PC-9 (cell line): ENCODE measurements around the gene CFAP70. TPM values are rescaled to one million over a fixed set of nuclear protein-coding genes. Genes with fewer than 3 reads are reported as not detected.

ENCODE experiments used
- Bru-seq: library from RNA; stranded (reverse); fragments of 400-500 nt; gene quantifications from one replicate; lab custom pipeline; 2021; lab: Mats Ljungman, UMichigan
- BruChase-seq, 2 experiments: library from RNA; stranded (reverse); fragments of 400-500 nt; gene quantifications; one replicate each; lab custom pipeline; 2021; lab: Mats Ljungman, UMichigan
- BruUV-seq: library from RNA; stranded (reverse); fragments of 400-500 nt; replicated peaks from 2 replicates; lab custom pipeline; 2021; lab: Mats Ljungman, UMichigan
- CTCF ChIA-PET: fragments of 300-600 bp; sonication (Branson Sonifier 250); formaldehyde crosslinking; loops from one replicate; lab custom pipeline; 2022; ENCODE audit warnings: antibody characterized with exemption; lab: Charles Lee
- POLR2A ChIA-PET: fragments of 300-600 bp; sonication (Branson Sonifier 250); formaldehyde crosslinking; loops from one replicate; lab custom pipeline; 2022; ENCODE audit warnings: antibody characterized with exemption; ENCODE audit not compliant: unreplicated experiment; lab: Charles Lee
- DNase-seq, 2 experiments: peaks; one replicate each; pipeline versions ENCODE4 v3.0.0 to v3.0.0-alpha.2; 2015 to 2022; ENCODE audit warnings: mixed read lengths in 1 of 2
- H2AFZ ChIP-seq: fragments of 200-600 bp; sonication (generic); 2 replicates; pipeline ENCODE4 v1.8.1; 2017; ENCODE audit warnings: antibody characterized with exemption
- H3F3A ChIP-seq: fragments of 200-600 bp; sonication (generic); 2 replicates; pipeline ENCODE4 v1.8.1; 2017; ENCODE audit warnings: antibody characterized with exemption, mild to moderate bottlenecking, low read depth; ENCODE audit not compliant: insufficient read depth
- H3K27ac ChIP-seq: fragments of 200-600 bp; sonication (generic); 2 replicates; pipeline ENCODE4 v1.6.1; 2016; ENCODE audit warnings: mixed run types
- H3K27me3 ChIP-seq: fragments of 200-600 bp; sonication (generic); 2 replicates; pipeline ENCODE4 v1.6.1; 2016; ENCODE audit warnings: low read depth, mixed run types; ENCODE audit not compliant: insufficient read depth
- H3K36me3 ChIP-seq: fragments of 200-600 bp; sonication (generic); 2 replicates; pipeline ENCODE4 v1.6.1; 2016; ENCODE audit warnings: low read depth, mixed run types
- H3K4me1 ChIP-seq: fragments of 200-600 bp; sonication (generic); replicated peaks from 2 replicates; pipeline ENCODE4 v1.6.1; 2016; ENCODE audit warnings: mixed run types; ENCODE audit not compliant: insufficient read depth
- H3K4me2 ChIP-seq: fragments of 200-600 bp; sonication (generic); 2 replicates; pipeline ENCODE4 v1.6.1; 2017; ENCODE audit warnings: mixed run types
- H3K4me3 ChIP-seq: fragments of 200-600 bp; sonication (generic); 2 replicates; pipeline ENCODE4 v1.6.1; 2016; ENCODE audit warnings: mixed run types
- H3K79me2 ChIP-seq: fragments of 200-600 bp; sonication (generic); 2 replicates; pipeline ENCODE4 v1.6.1; 2017; ENCODE audit warnings: low read depth, mixed run types
- H3K9me2 ChIP-seq: fragments of 200-600 bp; sonication (generic); 2 replicates; pipeline ENCODE4 v1.8.1; 2017; ENCODE audit warnings: mild to moderate bottlenecking; ENCODE audit not compliant: insufficient read depth
- H3K9me3 ChIP-seq: fragments of 200-600 bp; sonication (generic); 2 replicates; pipeline ENCODE4 v1.8.1; 2016; ENCODE audit warnings: low read depth; ENCODE audit not compliant: insufficient read depth
- H4K20me1 ChIP-seq: fragments of 200-600 bp; sonication (generic); 2 replicates; pipeline ENCODE4 v1.8.1; 2017; ENCODE audit not compliant: insufficient read depth
- EZH2 ChIP-seq: fragments of 200-600 bp; sonication (generic); IDR thresholded peaks from 2 replicates; pipeline ENCODE4 v1.8.0; 2017; ENCODE audit warnings: antibody characterized with exemption, low read depth
- intact Hi-C: fragments of 100-400 bp; cut with micrococcal nuclease; formaldehyde crosslinking; loops from one replicate; pipeline ENCODE4 v1.10.0; 2022; ENCODE audit not compliant: unreplicated experiment
- long read RNA-seq: library from polyadenylated mRNA; stranded (forward); transcript quantifications from one replicate; pipeline ENCODE4 v2.0.0, GENCODE V29; 2022
- total RNA-seq: library from RNA; stranded (reverse); gene quantifications from 2 replicates; pipeline ENCODE4 v1.2.3, GENCODE V29; 2021
- TF ChIP-seq, protein P1 (sequence below): fragments of 200-600 bp; sonication (generic); conservative IDR thresholded peaks from 2 replicates; pipeline ENCODE4 v1.6.1; 2017; ENCODE audit warnings: mixed run types, antibody characterized with exemption, mild to moderate bottlenecking, moderate library complexity

CFAP70 gene
- total RNA-seq (3.1 and 4.1 TPM in 2 replicates), Bru-seq, nascent RNA (percentile 41 among the genes with signal in this experiment), BruChase-seq, experiment 1, labeled RNA remaining after a 2-hour chase (percentile 45 among the genes with signal in this experiment), BruChase-seq, experiment 2, labeled RNA remaining after a 6-hour chase (percentile 44 among the genes with signal in this experiment)
- long read RNA-seq, partial matches to known transcripts = 1 of 5 reads
- long read RNA-seq, other reads (novel, unspliced or antisense) = 4 of 5 reads

DNA sequence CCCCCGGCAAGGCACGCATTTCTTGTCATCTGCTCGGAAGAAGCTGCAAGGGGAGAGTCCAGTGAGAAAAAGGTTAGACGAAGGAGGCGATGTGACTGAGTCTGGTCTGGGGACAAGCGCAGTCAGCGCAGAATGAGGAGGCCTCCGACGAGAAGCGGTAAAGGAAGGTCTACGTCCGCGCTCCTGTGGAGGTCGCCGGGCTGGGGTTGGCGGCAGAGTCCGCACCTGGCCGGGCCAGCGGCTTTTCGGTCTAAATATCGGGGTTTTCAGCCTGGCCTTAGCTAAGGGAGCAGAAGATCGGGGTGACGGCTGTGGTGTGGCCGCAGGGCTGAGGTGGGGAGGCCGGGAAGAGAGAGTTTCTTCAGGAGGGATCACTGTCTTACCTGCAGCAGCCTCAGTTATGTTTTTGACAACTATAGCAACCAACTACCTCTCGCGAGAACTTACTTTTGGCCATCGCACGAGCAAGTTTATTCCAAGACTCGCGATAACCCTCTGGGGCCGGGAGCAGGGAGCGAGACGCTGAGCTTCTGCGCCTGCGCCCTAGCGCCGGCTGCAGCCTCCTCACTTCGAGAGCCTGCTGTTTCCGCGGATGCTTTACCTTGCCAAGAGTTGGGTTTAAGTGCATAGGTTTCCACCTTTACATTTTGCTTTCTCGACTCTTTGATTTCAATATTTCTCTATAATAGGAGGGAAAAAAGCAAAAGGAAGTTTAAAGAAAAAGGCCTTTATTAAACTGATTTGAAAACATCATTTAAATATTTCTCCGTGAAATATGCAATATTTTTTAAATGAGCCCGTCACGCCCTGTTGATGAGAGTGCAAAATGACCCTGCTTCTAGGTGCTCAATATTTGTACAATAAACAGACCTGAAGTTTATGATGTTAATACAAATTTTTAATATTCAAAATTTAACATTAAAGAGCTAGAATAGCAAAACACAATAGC, at the start of gene CFAP70:
CFAP70 (minus strand) TSS at position 534 of the 949 bp plus-strand sequence. CDS start 4,068 bp downstream, outside the sequence.
- POLR2A ChIA-PET = interaction anchor here (0.5 to 1.4 kb wide), 12 partner anchors 48 to 768 kb away, joined by 3 to 12 read pairs (median 4); partner anchors contain the start of genes DNAJC9, MRPS16 and PPP3CB
- Histone ChIP-seq H3K4me2 (peak within 1 kb of the TSS; percentile 89), H3K4me3 (peak within 1 kb of the TSS; percentile 61), H2AFZ (peak within 1 kb of the TSS; percentile 89), H3K79me2 (no peaks in the 10 kb centered on the region), H3F3A (peaks cover 15% of the 10 kb centered on the region; the same call in 1 of the 2 replicates), H4K20me1 (no peaks in the 10 kb centered on the region), H3K36me3 (no peaks in the 10 kb centered on the region), H3K9me3 (no peaks in the 10 kb centered on the region), H3K27me3 (no peaks in the 10 kb centered on the region), H3K4me1 (peaks cover 5% of the 10 kb centered on the region; the same call in 1 of the 2 replicates), H3K9me2 (no peaks in the 10 kb centered on the region), H3K27ac (no peak within 1 kb of the TSS)
- intact Hi-C loops = loop anchor here (2.0 kb wide), 2 partner anchors 96 to 112 kb away; partner anchors contain the start of gene DNAJC9
- CTCF ChIA-PET = no interaction called here
- TF ChIP-seq, protein P1, sequence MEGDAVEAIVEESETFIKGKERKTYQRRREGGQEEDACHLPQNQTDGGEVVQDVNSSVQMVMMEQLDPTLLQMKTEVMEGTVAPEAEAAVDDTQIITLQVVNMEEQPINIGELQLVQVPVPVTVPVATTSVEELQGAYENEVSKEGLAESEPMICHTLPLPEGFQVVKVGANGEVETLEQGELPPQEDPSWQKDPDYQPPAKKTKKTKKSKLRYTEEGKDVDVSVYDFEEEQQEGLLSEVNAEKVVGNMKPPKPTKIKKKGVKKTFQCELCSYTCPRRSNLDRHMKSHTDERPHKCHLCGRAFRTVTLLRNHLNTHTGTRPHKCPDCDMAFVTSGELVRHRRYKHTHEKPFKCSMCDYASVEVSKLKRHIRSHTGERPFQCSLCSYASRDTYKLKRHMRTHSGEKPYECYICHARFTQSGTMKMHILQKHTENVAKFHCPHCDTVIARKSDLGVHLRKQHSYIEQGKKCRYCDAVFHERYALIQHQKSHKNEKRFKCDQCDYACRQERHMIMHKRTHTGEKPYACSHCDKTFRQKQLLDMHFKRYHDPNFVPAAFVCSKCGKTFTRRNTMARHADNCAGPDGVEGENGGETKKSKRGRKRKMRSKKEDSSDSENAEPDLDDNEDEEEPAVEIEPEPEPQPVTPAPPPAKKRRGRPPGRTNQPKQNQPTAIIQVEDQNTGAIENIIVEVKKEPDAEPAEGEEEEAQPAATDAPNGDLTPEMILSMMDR = no peak
- no peak for TF ChIP-seq EZH2
- BruUV-seq = TSS peak; percentile 69
- peak; percentile 95 for DNase-seq

DNA sequence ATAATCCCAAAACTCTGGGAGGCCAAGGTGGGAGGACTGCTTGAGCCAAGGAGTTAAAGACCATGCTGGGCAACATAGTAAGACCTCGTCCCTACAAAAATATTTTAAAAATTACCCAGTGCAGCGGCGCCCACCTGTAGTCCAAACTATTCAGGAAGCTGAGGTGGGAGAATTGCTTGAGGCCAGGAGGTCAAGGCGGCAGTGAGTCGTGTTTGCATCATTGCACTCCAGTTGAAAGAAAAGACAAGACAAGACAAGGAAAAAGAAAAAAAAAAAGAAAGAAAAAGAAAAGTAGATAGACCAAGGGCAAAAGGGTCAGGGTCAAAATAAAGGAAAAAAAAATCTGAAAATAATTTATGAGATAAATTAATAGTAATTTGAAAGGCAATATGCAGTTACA, 49.4 kb upstream of the CFAP70 start:
- TF ChIP-seq, protein P1 = no peak
- no peak for TF ChIP-seq EZH2
- no peak for DNase-seq
- intact Hi-C loops = no loop called here
- 0 out of 2 replicates have a peak overlapping the region, but pooled peaks have one; percentile 8 for H3K4me2 ChIP-seq
- H3K27me3 ChIP-seq = no peaks in the 10 kb centered on the region
- H3K36me3 ChIP-seq = peaks cover 29% of the 10 kb centered on the region
- H3K79me2 ChIP-seq = peaks cover 100% of the 10 kb centered on the region
- H3K9me3 ChIP-seq = no peaks in the 10 kb centered on the region
- H3K9me2 ChIP-seq = no peaks in the 10 kb centered on the region
- peaks cover 11% of the 10 kb centered on the region; the same call in 1 of the 2 replicates for H3F3A ChIP-seq
- CTCF ChIA-PET = interaction anchor here (0.6 kb wide), 1 partner anchor 198 kb away, joined by 3 read pairs; no protein-coding TSS in a partner anchor
- POLR2A ChIA-PET = interaction anchor here (0.6 kb wide), 1 partner anchor 30 kb away, joined by 4 read pairs; no protein-coding TSS in a partner anchor
- no peak overlapping the region for H2AFZ ChIP-seq
- no peak overlapping the region for H3K4me3 ChIP-seq
- H4K20me1 ChIP-seq = peaks cover 82% of the 10 kb centered on the region
- no peak overlapping the region for H3K27ac ChIP-seq
- peaks cover 38% of the 10 kb centered on the region for H3K4me1 ChIP-seq
- no TSS peak for BruUV-seq

DNA sequence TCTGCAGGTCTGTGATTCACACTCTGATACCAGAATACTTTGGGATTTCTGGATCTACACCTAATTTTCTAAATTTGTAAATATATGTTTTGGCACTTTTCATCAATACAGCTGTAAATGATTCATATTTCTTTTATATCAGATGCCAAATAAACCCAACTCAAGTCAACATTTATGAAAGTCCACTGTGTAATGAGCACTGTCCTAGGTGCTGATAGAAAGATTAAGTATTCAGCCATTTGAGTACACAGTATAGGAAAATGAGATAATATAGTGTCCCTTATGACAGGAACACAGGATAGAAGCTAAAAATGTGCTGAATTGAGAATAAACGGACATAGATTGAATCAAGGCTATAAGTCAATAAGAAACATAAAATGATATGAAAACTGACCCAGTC, 48.8 kb upstream of the CFAP70 start:
- Histone ChIP-seq H3K4me3 (no peak overlapping the region), H3K9me3 (no peaks in the 10 kb centered on the region), H4K20me1 (peaks cover 87% of the 10 kb centered on the region), H3K4me1 (peaks cover 38% of the 10 kb centered on the region), H2AFZ (no peak overlapping the region), H3K4me2 (no peak overlapping the region), H3K9me2 (no peaks in the 10 kb centered on the region), H3K27ac (no peak overlapping the region), H3K27me3 (no peaks in the 10 kb centered on the region), H3K36me3 (peaks cover 29% of the 10 kb centered on the region), H3K79me2 (peaks cover 100% of the 10 kb centered on the region), H3F3A (peaks cover 5% of the 10 kb centered on the region; the same call in 1 of the 2 replicates)
- TF ChIP-seq EZH2 = no peak
- TF ChIP-seq, protein P1 = no peak
- POLR2A ChIA-PET = interaction anchor here (0.6 kb wide), 1 partner anchor 31 kb away, joined by 4 read pairs; no protein-coding TSS in a partner anchor
- CTCF ChIA-PET = interaction anchor here (0.6 kb wide), 1 partner anchor 197 kb away, joined by 3 read pairs; no protein-coding TSS in a partner anchor
- intact Hi-C loops = no loop called here
- BruUV-seq = no TSS peak
- no peak for DNase-seq
